Endothelial cell of umbilical vein (primary cell): ENCODE measurements around the gene C17orf107. TPM values are rescaled to one million over a fixed set of nuclear protein-coding genes. Genes with fewer than 3 reads are reported as not detected.

Experiments
- BruUV-seq: library from RNA; stranded (reverse); fragments of 400-500 nt; replicated peaks from 2 replicates; lab custom pipeline; 2021; lab: Mats Ljungman, UMichigan
- CTCF ChIA-PET: fragments of 300-600, 350-600 bp; sonication (Branson Sonifier 250); formaldehyde crosslinking; loops from one replicate; lab custom pipeline; 2021; ENCODE audit warnings: antibody characterized with exemption, inconsistent platforms; lab: Charles Lee
- POLR2A ChIA-PET: fragments of 300-600, 350-600 bp; sonication (Branson Sonifier 250); formaldehyde crosslinking; loops from one replicate; lab custom pipeline; 2021; ENCODE audit warnings: antibody characterized with exemption, inconsistent platforms; lab: Charles Lee
- DNase-seq: peaks from one replicate; pipeline ENCODE4 v3.0.0-alpha.2; 2011; ENCODE audit warnings: low read depth, low spot score
- FAIRE-seq: peaks from 2 replicates; lab custom pipeline; 2011; peaks lifted over from hg19 to GRCh38; lab: Jason Lieb, UNC
- H2AFZ ChIP-seq: 2 replicates; pipeline ENCODE4 v1.6.0; 2012; ENCODE audit warnings: low read depth, low read length, control low read depth, inconsistent platforms
- H3K27ac ChIP-seq: 2 replicates; pipeline ENCODE4 v1.5.1; 2011; ENCODE audit warnings: low read depth, mild to moderate bottlenecking, control low read depth, low read length, moderate library complexity; ENCODE audit not compliant: insufficient read depth
- H3K27me3 ChIP-seq, 2 experiments: 2 replicates each; pipeline versions ENCODE4 v1.6.0 to v1.6.1; 2011; ENCODE audit warnings: low read length in 2 of 2, mixed read lengths in 1 of 2; ENCODE audit not compliant: control insufficient read depth in 2 of 2, insufficient read depth in 2 of 2
- H3K36me3 ChIP-seq, 2 experiments: 2 replicates in 1 of 2; 3 replicates in 1 of 2; pipeline ENCODE4 v1.5.1; 2011; ENCODE audit warnings: low read length in 2 of 2, mild to moderate bottlenecking in 1 of 2, moderate library complexity in 1 of 2; ENCODE audit not compliant: control insufficient read depth in 2 of 2, insufficient read depth in 2 of 2; ENCODE audit errors: extremely low read depth in 1 of 2
- H3K4me1 ChIP-seq: 3 replicates; pipeline ENCODE4 v1.5.1; 2011; ENCODE audit warnings: mild to moderate bottlenecking, low read length; ENCODE audit not compliant: control insufficient read depth, insufficient read depth; ENCODE audit errors: extremely low read depth
- H3K4me2 ChIP-seq: 2 replicates; pipeline ENCODE4 v1.6.1; 2011; ENCODE audit warnings: low read length, control low read depth, mixed read lengths; ENCODE audit not compliant: insufficient read depth
- H3K4me3 ChIP-seq, 3 experiments: fragments of 200-600 bp in 1 of 3; sonication (generic), shearing (Covaris generic) in 1 of 3; replicated peaks in 1 of 3; 2 replicates each; pipeline ENCODE4 v1.5.1; 2011 to 2016; ENCODE audit warnings: control low read depth in 3 of 3, low read length in 3 of 3, mild to moderate bottlenecking in 2 of 3, inconsistent platforms in 1 of 3, low read depth in 1 of 3, moderate library complexity in 1 of 3; ENCODE audit not compliant: insufficient read depth in 1 of 3
- H3K79me2 ChIP-seq: 2 replicates; pipeline ENCODE4 v1.6.0; 2012; ENCODE audit warnings: low read length, inconsistent platforms; ENCODE audit not compliant: control insufficient read depth, insufficient read depth
- H3K9ac ChIP-seq: replicated peaks from 2 replicates; pipeline ENCODE3; 2011; ENCODE audit warnings: low read length, control low read depth; ENCODE audit not compliant: insufficient read depth; ENCODE audit errors: extremely low read depth
- H3K9me1 ChIP-seq: replicated peaks from 3 replicates; pipeline ENCODE4 v1.6.0; 2011; ENCODE audit warnings: mild to moderate bottlenecking, low read length; ENCODE audit not compliant: control insufficient read depth, insufficient read depth; ENCODE audit errors: extremely low read depth
- H3K9me3 ChIP-seq: replicated peaks from 2 replicates; pipeline ENCODE4 v1.5.1; 2012; ENCODE audit warnings: low read length, inconsistent platforms; ENCODE audit not compliant: control insufficient read depth, insufficient read depth
- H4K20me1 ChIP-seq: replicated peaks from 2 replicates; pipeline ENCODE3; 2011; ENCODE audit warnings: mild to moderate bottlenecking, low read length; ENCODE audit not compliant: control insufficient read depth, insufficient read depth; ENCODE audit errors: extremely low read depth
- EZH2 ChIP-seq: IDR thresholded peaks from 2 replicates; pipeline ENCODE4 v1.6.1; 2012; ENCODE audit warnings: borderline replicate concordance, low read depth, mild to moderate bottlenecking, moderate library complexity, low read length, inconsistent platforms; ENCODE audit not compliant: severe bottlenecking
- FOS ChIP-seq: IDR thresholded peaks from 2 replicates; pipeline ENCODE4 v1.6.1; 2011; ENCODE audit warnings: mild to moderate bottlenecking, low read length, moderate library complexity, borderline replicate concordance; ENCODE audit not compliant: insufficient read depth
- GATA2 ChIP-seq: IDR thresholded peaks from 2 replicates; pipeline ENCODE4 v1.7.0; 2011; ENCODE audit warnings: low read depth, mild to moderate bottlenecking, moderate library complexity, mixed read lengths, low read length; ENCODE audit not compliant: insufficient read length, insufficient read depth
- JUN ChIP-seq: IDR thresholded peaks from 2 replicates; pipeline ENCODE4 v1.6.1; 2011; ENCODE audit warnings: borderline replicate concordance, low read depth; ENCODE audit not compliant: insufficient read length, insufficient read depth
- MYC ChIP-seq: IDR thresholded peaks from one replicate; pipeline ENCODE4 v1.6.1; 2011; ENCODE audit warnings: mild to moderate bottlenecking, low read depth, low read length
- POLR2A ChIP-seq: IDR thresholded peaks from 2 replicates; pipeline ENCODE4 v1.6.1; 2012; ENCODE audit warnings: low read depth, mild to moderate bottlenecking, control low read depth, low read length
- POLR2AphosphoS5 ChIP-seq: IDR thresholded peaks from 2 replicates; pipeline ENCODE4 v1.6.1; 2012; ENCODE audit warnings: low read depth, mild to moderate bottlenecking, control low read depth, low read length, moderate library complexity; ENCODE audit not compliant: insufficient read depth
- dilution Hi-C: fragments of 300-500 bp; cut with MboI; formaldehyde crosslinking; loops from one replicate; pipeline ENCODE4 v1.15.0; 2019; ENCODE audit warnings: low sequenced_read_pairs; ENCODE audit not compliant: extremely low pct_ligation_motif_present
- intact Hi-C: fragments of 100-400 bp; cut with micrococcal nuclease; formaldehyde crosslinking; loops from one replicate; pipeline ENCODE4 v1.10.0; 2022
- polyA plus RNA-seq, 4 experiments: library from polyadenylated mRNA; depleted of rRNA in 3 of 4; stranded (reverse) in 3 of 4; unstranded in 1 of 4; fragments of >200 nt; gene quantifications; 2 replicates each; pipeline versions ENCODE4 v1.2.1 to v1.2.3, GENCODE V29; 2011 to 2012; ENCODE audit warnings: missing spikeins in 1 of 4
- total RNA-seq: library from RNA; stranded (reverse); gene quantifications from 2 replicates; pipeline ENCODE4 v1.2.3, GENCODE V29; 2021
- TF ChIP-seq, protein P1 (sequence below): IDR thresholded peaks from 2 replicates; pipeline ENCODE4 v1.6.1; 2011; ENCODE audit not compliant: insufficient read depth, insufficient read length
- TF ChIP-seq, protein P2 (sequence below), 2 donors: IDR thresholded peaks; 1 replicate in 1 of 2; 2 replicates in 1 of 2; pipeline ENCODE4 v1.5.1; 2011; ENCODE audit warnings: low read length in 2 of 2, mild to moderate bottlenecking in 2 of 2, moderate library complexity in 2 of 2, control low read depth in 1 of 2, inconsistent platforms in 1 of 2, low read depth in 1 of 2; ENCODE audit not compliant: insufficient read depth in 1 of 2; ENCODE audit errors: extremely low read depth in 1 of 2

Gene C17orf107
- total and polyA plus RNA-seq, 2 donors (not counting 3 experiments of a cell fraction or from before 2014, with no cell fraction given): 0.68 to 1.0 TPM

DNA sequence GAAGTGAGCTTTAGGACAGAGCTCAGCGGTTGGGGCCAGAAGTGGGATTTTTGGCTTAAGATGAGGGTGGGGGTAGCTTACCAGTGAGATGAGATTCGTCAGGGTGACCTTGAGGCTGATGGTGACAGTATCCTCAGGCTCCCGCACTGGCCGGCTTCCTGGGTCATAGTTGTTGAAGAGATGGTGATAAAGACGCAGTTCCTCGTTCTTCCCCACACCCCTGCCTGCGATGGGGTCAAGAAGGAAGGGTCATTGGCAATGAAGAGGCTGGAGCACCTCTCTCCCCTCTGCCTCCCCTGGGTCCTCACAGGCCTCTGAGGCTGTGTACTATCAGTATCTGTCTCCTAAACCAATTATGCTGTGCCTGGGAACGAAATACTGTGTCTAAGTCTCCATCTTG lies 3.2 kb downstream of the C17orf107 start:
- no peak overlapping the region for H3K27ac ChIP-seq
- H3K27me3 ChIP-seq: no peaks in the 10 kb centered on the region
- no peaks in the 10 kb centered on the region for H4K20me1 ChIP-seq
- DNase-seq (no peak), FAIRE-seq (no peak)
- H3K36me3 ChIP-seq: no peaks in the 10 kb centered on the region
- peaks cover 10% of the 10 kb centered on the region for H3K4me1 ChIP-seq
- POLR2A ChIA-PET: interaction anchor here (1.3 kb wide), 1 partner anchor 192 kb away, joined by 6 read pairs; the partner anchor contains the start of gene ARRB2
- CTCF ChIA-PET: interaction anchor here (0.9 to 6.9 kb wide), 14 partner anchors 22 to 335 kb away, joined by 3 to 70 read pairs (median 4); partner anchors contain the start of genes ARRB2, GLTPD2, PFN1 and PSMB6
- no peak overlapping the region for H3K4me2 ChIP-seq
- intact Hi-C loops: loop anchor here (5.0 kb wide), 2 partner anchors 115 to 170 kb away; partner anchors contain the start of genes GLTPD2, MED11 and VMO1
- H3K79me2 ChIP-seq: no peaks in the 10 kb centered on the region
- dilution Hi-C loops: no loop called here
- no peak overlapping the region for H3K9ac ChIP-seq
- H2AFZ ChIP-seq: peak overlapping the region; percentile 6
- BruUV-seq: no TSS peak
- H3K9me1 ChIP-seq: no peaks in the 10 kb centered on the region
- TF ChIP-seq GATA2 (no peak), FOS (no peak), MYC (no peak), EZH2 (no peak), POLR2A (no peak), JUN (no peak), POLR2AphosphoS5 (no peak)
- TF ChIP-seq, protein P1, sequence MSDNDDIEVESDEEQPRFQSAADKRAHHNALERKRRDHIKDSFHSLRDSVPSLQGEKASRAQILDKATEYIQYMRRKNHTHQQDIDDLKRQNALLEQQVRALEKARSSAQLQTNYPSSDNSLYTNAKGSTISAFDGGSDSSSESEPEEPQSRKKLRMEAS: no peak
- TF ChIP-seq, protein P2, sequence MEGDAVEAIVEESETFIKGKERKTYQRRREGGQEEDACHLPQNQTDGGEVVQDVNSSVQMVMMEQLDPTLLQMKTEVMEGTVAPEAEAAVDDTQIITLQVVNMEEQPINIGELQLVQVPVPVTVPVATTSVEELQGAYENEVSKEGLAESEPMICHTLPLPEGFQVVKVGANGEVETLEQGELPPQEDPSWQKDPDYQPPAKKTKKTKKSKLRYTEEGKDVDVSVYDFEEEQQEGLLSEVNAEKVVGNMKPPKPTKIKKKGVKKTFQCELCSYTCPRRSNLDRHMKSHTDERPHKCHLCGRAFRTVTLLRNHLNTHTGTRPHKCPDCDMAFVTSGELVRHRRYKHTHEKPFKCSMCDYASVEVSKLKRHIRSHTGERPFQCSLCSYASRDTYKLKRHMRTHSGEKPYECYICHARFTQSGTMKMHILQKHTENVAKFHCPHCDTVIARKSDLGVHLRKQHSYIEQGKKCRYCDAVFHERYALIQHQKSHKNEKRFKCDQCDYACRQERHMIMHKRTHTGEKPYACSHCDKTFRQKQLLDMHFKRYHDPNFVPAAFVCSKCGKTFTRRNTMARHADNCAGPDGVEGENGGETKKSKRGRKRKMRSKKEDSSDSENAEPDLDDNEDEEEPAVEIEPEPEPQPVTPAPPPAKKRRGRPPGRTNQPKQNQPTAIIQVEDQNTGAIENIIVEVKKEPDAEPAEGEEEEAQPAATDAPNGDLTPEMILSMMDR (IDR thresholded peaks at IDR 0.05; ENCODE audit: extremely low read depth in 1 of 2, insufficient read depth in 1 of 2, low read depth in 1 of 2, low read length in 2 of 2): no peak
- no peaks in the 10 kb centered on the region for H3K9me3 ChIP-seq
- no peak overlapping the region for H3K4me3 ChIP-seq
